ENCODE data around the gene ARL6IP6. TPM values are rescaled to one million over a fixed set of nuclear protein-coding genes. Genes with fewer than 3 reads are reported as not detected.

Gene ARL6IP6
- total and polyA plus RNA-seq, 4 donors: 7.5 to 17.9 (median 12.3) TPM

- no peak for TF ChIP-seq CTCF (IDR thresholded peaks at IDR 0.05; ENCODE audit: control extremely low read depth, extremely low read depth)
- DNase-seq (no peak), ATAC-seq (ENCODE audit: insufficient read depth, low FRiP score) (no peak)
- Histone ChIP-seq H3K27me3 (ENCODE audit: control insufficient read depth in 3 of 3, insufficient read depth in 3 of 3, low read length in 2 of 3) (no peaks in the 10 kb centered on the region), H3K4me3 (no peak overlapping the region), H3K4me1 (ENCODE audit: control insufficient read depth in 5 of 5, insufficient read depth in 5 of 5, low read length in 5 of 5) (no peaks in the 10 kb centered on the region), H3K27ac (ENCODE audit: low read depth in 1 of 2, low read length in 1 of 2) (no peak overlapping the region), H3K36me3 (ENCODE audit: control insufficient read depth in 4 of 4, insufficient read depth in 4 of 4, low read length in 4 of 4) (peaks cover 6 to 34% (median 11%) of the 10 kb centered on the region in 4 donors), H3K9me3 (ENCODE audit: control insufficient read depth in 4 of 4, insufficient read depth in 3 of 4, low read length in 3 of 4) (no peaks in the 10 kb centered on the region), H3K9ac (ENCODE audit: insufficient read depth in 1 of 2, low read length in 2 of 2) (no peak overlapping the region)
- WGBS, 2 donors: 84 to 88% methylated on average over 2 of the region's 2 CpGs
These were observed 39.6 kb upstream of the ARL6IP6 start for GRCh38 chr2:152678808-152679207.

GRCh38 chr2:152682663-152683062 lies 35.8 kb upstream of the ARL6IP6 start:
- H3K27me3 ChIP-seq (ENCODE audit: control insufficient read depth in 3 of 3, insufficient read depth in 3 of 3, low read length in 2 of 3): no peaks in the 10 kb centered on the region
- 96 to 97% methylated on average over 9 of the region's 9 CpGs for WGBS, 2 donors
- DNase-seq: no peak

GRCh38 chr2:152683400-152683799 lies 35.0 kb upstream of the ARL6IP6 start:
- ATAC-seq (ENCODE audit: insufficient read depth, low FRiP score): no peak
- Histone ChIP-seq H3K4me1 (ENCODE audit: control insufficient read depth in 5 of 5, insufficient read depth in 5 of 5, low read length in 5 of 5) (peaks cover 0 to 2% (median 0%) of the 10 kb centered on the region in 5 donors), H3K9me3 (ENCODE audit: control insufficient read depth in 4 of 4, insufficient read depth in 3 of 4, low read length in 3 of 4) (no peaks in the 10 kb centered on the region), H3K36me3 (ENCODE audit: control insufficient read depth in 4 of 4, insufficient read depth in 4 of 4, low read length in 4 of 4) (peaks cover 0 to 18% (median 7%) of the 10 kb centered on the region in 4 donors), H3K4me3 (no peak overlapping the region), H3K9ac (ENCODE audit: insufficient read depth in 1 of 2, low read length in 2 of 2) (no peak overlapping the region), H3K27me3 (ENCODE audit: control insufficient read depth in 3 of 3, insufficient read depth in 3 of 3, low read length in 2 of 3) (no peaks in the 10 kb centered on the region), H3K27ac (ENCODE audit: low read depth in 1 of 2, low read length in 1 of 2) (no peak overlapping the region)
- TF ChIP-seq CTCF (IDR thresholded peaks at IDR 0.05; ENCODE audit: control extremely low read depth, extremely low read depth): no peak
- DNase-seq: no peak

More at GRCh38 chr2:152682663-152683062, 35.8 kb upstream of the ARL6IP6 start:
- Histone ChIP-seq H3K27ac (ENCODE audit: low read depth in 1 of 2, low read length in 1 of 2) (no peak overlapping the region), H3K4me3 (no peak overlapping the region), H3K4me1 (ENCODE audit: control insufficient read depth in 5 of 5, insufficient read depth in 5 of 5, low read length in 5 of 5) (peaks cover 0 to 2% (median 0%) of the 10 kb centered on the region in 5 donors), H3K9me3 (ENCODE audit: control insufficient read depth in 4 of 4, insufficient read depth in 3 of 4, low read length in 3 of 4) (no peaks in the 10 kb centered on the region), H3K9ac (ENCODE audit: insufficient read depth in 1 of 2, low read length in 2 of 2) (no peak overlapping the region), H3K36me3 (ENCODE audit: control insufficient read depth in 4 of 4, insufficient read depth in 4 of 4, low read length in 4 of 4) (peaks cover 0 to 18% (median 6%) of the 10 kb centered on the region in 4 donors)
- no peak for TF ChIP-seq CTCF (IDR thresholded peaks at IDR 0.05; ENCODE audit: control extremely low read depth, extremely low read depth)
- no peak for ATAC-seq (ENCODE audit: insufficient read depth, low FRiP score)

- H3K27me3 ChIP-seq (ENCODE audit: control insufficient read depth in 3 of 3, insufficient read depth in 3 of 3, low read length in 2 of 3): no peaks in the 10 kb centered on the region
- H3K4me1 ChIP-seq (ENCODE audit: control insufficient read depth in 5 of 5, insufficient read depth in 5 of 5, low read length in 5 of 5): peaks cover 0 to 2% (median 0%) of the 10 kb centered on the region in 5 donors
- no peak overlapping the region for H3K4me3 ChIP-seq
- no peaks in the 10 kb centered on the region for H3K9me3 ChIP-seq (ENCODE audit: control insufficient read depth in 4 of 4, insufficient read depth in 3 of 4, low read length in 3 of 4)
- ATAC-seq (ENCODE audit: insufficient read depth, low FRiP score): no peak
- no peak overlapping the region for H3K9ac ChIP-seq (ENCODE audit: insufficient read depth in 1 of 2, low read length in 2 of 2)
- H3K27ac ChIP-seq (ENCODE audit: low read depth in 1 of 2, low read length in 1 of 2): no peak overlapping the region
- peaks cover 0 to 10% (median under 1%) of the 10 kb centered on the region in 4 donors for H3K36me3 ChIP-seq (ENCODE audit: control insufficient read depth in 4 of 4, insufficient read depth in 4 of 4, low read length in 4 of 4)
- no peak for DNase-seq
- no peak for TF ChIP-seq CTCF (IDR thresholded peaks at IDR 0.05; ENCODE audit: control extremely low read depth, extremely low read depth)
These were observed 32.1 kb upstream of the ARL6IP6 start for GRCh38 chr2:152686321-152686720.

All from lung (tissue), 12 donors.